Activated T-cell treated with anti-CD3 and anti-CD28 coated beads, Interleukin-2, amount 50 U/mL, for 48 hours (primary cell): ENCODE results near the gene BBX.

Experiments used
- DNase-seq, 2 experiments: peaks; one replicate each; pipeline ENCODE4 v3.0.0-alpha.2; 2020

BBX gene

GRCh38 chr3:107850681-107851080 lies 327.9 kb downstream of the BBX start:
- DNase-seq, result no peak

- DNase-seq, result no peak
Measured at GRCh38 chr3:107853821-107854220, 331.1 kb downstream of the BBX start.

- no peak for DNase-seq
Measured at GRCh38 chr3:107854733-107855132, 332.0 kb downstream of the BBX start.

- DNase-seq, result no peak
Measured at GRCh38 chr3:107855710-107856109, 332.9 kb downstream of the BBX start.

- DNase-seq, result no peak
Measured at GRCh38 chr3:107857854-107858253, 335.1 kb downstream of the BBX start.

- DNase-seq, result no peak
Measured at GRCh38 chr3:107858876-107859275, 336.1 kb downstream of the BBX start.
